HepG2 (cell line): ENCODE data around the gene KIF22. TPM values are rescaled to one million over a fixed set of nuclear protein-coding genes. Genes with fewer than 3 reads are reported as not detected.

ENCODE experiments used
- ARNTL ChIP-seq: sonication (generic); formaldehyde crosslinking; IDR thresholded peaks from 2 replicates; pipeline ENCODE4 v1.4.0; 2020; ENCODE audit warnings: mild to moderate bottlenecking, missing genetic modification reagents
- BHLHE40 ChIP-seq: IDR thresholded peaks from 2 replicates; pipeline ENCODE4 v1.6.1; 2011; ENCODE audit warnings: low read length, improper control_type of control experiment
- CSRNP1 ChIP-seq: sonication (generic); formaldehyde crosslinking; IDR thresholded peaks from 2 replicates; pipeline ENCODE4 v1.8.1; 2023; ENCODE audit warnings: mild to moderate bottlenecking, missing genetic modification reagents
- HIVEP1 ChIP-seq: sonication (generic); formaldehyde crosslinking; IDR thresholded peaks from 2 replicates; pipeline ENCODE4 v1.4.0; 2020; ENCODE audit warnings: mild to moderate bottlenecking, missing genetic modification reagents
- MAF1 ChIP-seq: sonication (generic); formaldehyde crosslinking; IDR thresholded peaks from 2 replicates; pipeline ENCODE4 v1.5.0; 2020; ENCODE audit warnings: missing genetic modification reagents, borderline replicate concordance
- PITX1 ChIP-seq: sonication (generic); formaldehyde crosslinking; IDR thresholded peaks from 2 replicates; pipeline ENCODE4 v1.5.1; 2020; ENCODE audit warnings: mild to moderate bottlenecking, missing genetic modification reagents
- PRDM15 ChIP-seq: sonication (generic); formaldehyde crosslinking; IDR thresholded peaks from 2 replicates; pipeline ENCODE4 v1.4.0; 2020; ENCODE audit warnings: missing genetic modification reagents
- RNF2 ChIP-seq: fragments of 450-650 bp; conservative IDR thresholded peaks from 2 replicates; pipeline ENCODE4 v1.6.1; 2016; ENCODE audit warnings: low read depth
- SMC3 ChIP-seq: IDR thresholded peaks from 2 replicates; pipeline ENCODE4 v1.6.1; 2011; ENCODE audit warnings: low read length, improper control_type of control experiment
- TFDP2 ChIP-seq: sonication (generic); formaldehyde crosslinking; IDR thresholded peaks from 2 replicates; pipeline ENCODE4 v1.4.0; 2020; ENCODE audit warnings: missing genetic modification reagents
- TRIM22 ChIP-seq: fragments of 450-650 bp; IDR thresholded peaks from 2 replicates; pipeline ENCODE4 v1.6.1; 2017
- ZBTB4 ChIP-seq: sonication (generic); formaldehyde crosslinking; IDR thresholded peaks from 2 replicates; pipeline ENCODE4 v1.4.0; 2020; ENCODE audit warnings: missing genetic modification reagents, mild to moderate bottlenecking, borderline replicate concordance
- ZFP36L1 ChIP-seq: sonication (generic); formaldehyde crosslinking; IDR thresholded peaks from 2 replicates; pipeline ENCODE4 v1.8.0; 2022; ENCODE audit warnings: mild to moderate bottlenecking, missing genetic modification reagents, moderate library complexity
- ZMAT3 ChIP-seq: sonication (generic); formaldehyde crosslinking; conservative IDR thresholded peaks from 2 replicates; pipeline ENCODE4 v1.7.0; 2021; ENCODE audit warnings: missing genetic modification reagents
- ZNF160 ChIP-seq: sonication (generic); formaldehyde crosslinking; IDR thresholded peaks from 2 replicates; pipeline ENCODE4 v1.8.0; 2022; ENCODE audit warnings: mild to moderate bottlenecking, inconsistent platforms, missing genetic modification reagents
- ZNF451 ChIP-seq: sonication (generic); formaldehyde crosslinking; IDR thresholded peaks from 2 replicates; pipeline ENCODE4 v1.5.0; 2020; ENCODE audit warnings: mild to moderate bottlenecking, missing genetic modification reagents
- ZNF616 ChIP-seq: sonication (generic); formaldehyde crosslinking; IDR thresholded peaks from 2 replicates; pipeline ENCODE4 v1.5.0; 2020; ENCODE audit warnings: low read depth, mild to moderate bottlenecking, missing genetic modification reagents
- ZSCAN31 ChIP-seq: sonication (generic); formaldehyde crosslinking; IDR thresholded peaks from 2 replicates; pipeline ENCODE4 v1.5.0; 2020; ENCODE audit warnings: low read depth, mild to moderate bottlenecking, missing genetic modification reagents
- polyA plus RNA-seq, 8 experiments: library from polyadenylated mRNA; depleted of rRNA in 3 of 8; stranded (reverse) in 7 of 8; unstranded in 1 of 8; fragments of >200 nt; fragmentation: Illumina TruSeq in 4 of 8; extraction: Trizol in 4 of 8; gene quantifications; 2 replicates each; pipeline versions ENCODE4 v1.2.1 to v1.2.3, GENCODE V29; 2011 to 2016; ENCODE audit warnings: low read depth in 4 of 8, missing spikeins in 1 of 8, mixed read lengths in 1 of 8; ENCODE audit not compliant: insufficient read depth in 1 of 8
- total RNA-seq, 5 experiments: library from RNA; depleted of rRNA; stranded (reverse); fragments of >200 nt; fragmentation: Illumina TruSeq; extraction: Trizol; gene quantifications; 2 replicates each; pipeline ENCODE4 v1.2.3, GENCODE V29; 2016; ENCODE audit warnings: low read depth in 1 of 5

The KIF22 gene
- total and polyA plus RNA-seq, 2 of the 13 experiments (the other 11 are each of a cell fraction or from before 2014, with no cell fraction given), result 95.8 to 118 TPM

GRCh38 chr16:29784901-29785500 lies 5.5 kb upstream of the KIF22 start (continued):
- TF ChIP-seq ZBTB4 (CRISPR knock-in tag) (peak; percentile 92; the same call in 1 of the 2 replicates), ZMAT3 (CRISPR knock-in tag) (no peak), SMC3 (no peak), MAF1 (CRISPR knock-in tag) (no peak; the same call in 1 of the 2 replicates), PITX1 (CRISPR knock-in tag) (peak; percentile 75), BHLHE40 (no peak), ZNF160 (no peak), RNF2 (no peak), TFDP2 (CRISPR knock-in tag) (peak; percentile 76), ZFP36L1 (no peak), ZNF616 (CRISPR knock-in tag) (0 out of 2 replicates have a peak, but pooled peaks have one; percentile 58), ZNF451 (CRISPR knock-in tag) (0 out of 2 replicates have a peak, but pooled peaks have one; percentile 58), CSRNP1 (no peak), ARNTL (CRISPR knock-in tag) (no peak), PRDM15 (CRISPR knock-in tag) (no peak), HIVEP1 (no peak), TRIM22 (no peak), ZSCAN31 (CRISPR knock-in tag) (peak; percentile 56; the same call in 1 of the 2 replicates)
